IMR-90 (cell line): ENCODE measurements around the gene CD96.

Experiments
- CEBPB ChIP-seq: IDR thresholded peaks from 2 replicates; pipeline ENCODE4 v1.6.1; 2012; ENCODE audit warnings: low read depth, low read length, improper control_type of control experiment
- CTCF ChIP-seq: conservative IDR thresholded peaks from 2 replicates; pipeline ENCODE4 v1.5.1; 2012; ENCODE audit warnings: mild to moderate bottlenecking, low read depth, low read length, improper control_type of control experiment
- POLR2A ChIP-seq: IDR thresholded peaks from 2 replicates; pipeline ENCODE4 v1.6.1; 2012; ENCODE audit warnings: mild to moderate bottlenecking, low read depth, low read length
- RAD21 ChIP-seq: IDR thresholded peaks from 2 replicates; pipeline ENCODE4 v1.6.1; 2012; ENCODE audit warnings: low read length, improper control_type of control experiment
- SMC3 ChIP-seq: fragments of 150-350 bp; IDR thresholded peaks from 2 replicates; pipeline ENCODE4 v1.6.1; 2016; ENCODE audit warnings: low read depth, mild to moderate bottlenecking, antibody characterized with exemption, low read length, moderate library complexity
- USF2 ChIP-seq: fragments of 150-350 bp; IDR thresholded peaks from 2 replicates; pipeline ENCODE4 v1.6.1; 2017; ENCODE audit warnings: mild to moderate bottlenecking, antibody characterized with exemption, low read length, low read depth

- no peak for TF ChIP-seq CTCF
- TF ChIP-seq SMC3: no peak
- no peak for TF ChIP-seq POLR2A
- TF ChIP-seq USF2: no peak
- TF ChIP-seq RAD21: no peak
- no peak for TF ChIP-seq CEBPB
These were observed 3.4 kb downstream of the CD96 start for GRCh38 chr3:111545349-111545748.
